Measurements from ENCODE around the gene CECR2.
A peak's percentile ranks its signal among the peaks of the same experiment; 100 is the strongest.

The CECR2 gene

DNA sequence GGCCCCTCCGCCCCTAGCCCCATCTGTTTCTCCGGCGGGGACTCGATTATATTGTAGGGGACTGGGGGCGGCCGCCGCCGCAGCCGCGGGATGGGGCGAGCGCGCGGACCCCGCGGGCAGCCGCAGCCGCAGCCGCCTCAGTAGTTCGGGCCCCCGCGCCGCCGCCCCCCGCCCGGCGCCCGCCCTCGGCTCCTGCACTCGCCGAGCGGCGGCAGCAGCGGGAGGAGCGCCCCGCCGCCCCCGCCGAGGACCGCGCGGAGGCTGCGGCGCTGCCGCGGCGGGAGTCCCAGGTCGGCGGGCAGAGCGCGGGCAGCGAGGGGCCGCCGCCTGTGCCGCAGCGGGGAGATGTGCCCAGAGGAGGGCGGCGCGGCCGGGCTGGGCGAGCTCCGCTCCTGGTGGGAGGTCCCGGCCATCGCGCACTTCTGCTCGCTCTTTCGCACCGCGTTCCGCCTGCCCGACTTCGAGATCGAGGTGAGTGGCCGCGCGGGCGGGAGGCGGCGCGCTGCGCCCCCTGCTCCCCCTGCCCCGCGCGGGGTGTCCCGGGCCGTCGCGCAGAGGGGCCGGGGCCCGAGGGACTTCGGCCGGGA lies at the start of gene CECR2:
CECR2 (plus strand) TSS at position 22 of the 587 bp plus-strand sequence; CDS start at position 346, 324 bp downstream.
- DNase-seq = peak; percentile 59

DNA sequence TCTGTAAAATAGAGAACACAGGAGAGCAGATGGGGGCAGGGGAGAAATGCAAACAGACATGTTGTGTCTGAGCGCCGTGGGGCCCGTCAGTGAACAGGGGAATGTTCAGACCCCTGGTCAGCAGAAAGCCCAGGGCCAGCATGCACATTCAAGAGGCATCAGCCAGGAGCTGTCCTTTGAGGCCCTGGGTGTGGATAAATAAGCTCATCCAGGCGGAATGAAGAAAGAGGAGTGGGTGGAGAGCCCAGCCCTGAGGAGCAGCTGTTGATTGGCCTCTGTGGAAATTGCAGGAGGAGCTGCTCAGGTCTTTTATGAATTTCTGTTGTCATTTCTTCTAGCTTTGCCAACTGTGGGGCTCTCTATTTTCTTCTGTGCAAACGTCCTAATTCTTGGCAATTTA lies 49.7 kb upstream of the CECR2 start:
- peak; percentile 38 for DNase-seq

DNA sequence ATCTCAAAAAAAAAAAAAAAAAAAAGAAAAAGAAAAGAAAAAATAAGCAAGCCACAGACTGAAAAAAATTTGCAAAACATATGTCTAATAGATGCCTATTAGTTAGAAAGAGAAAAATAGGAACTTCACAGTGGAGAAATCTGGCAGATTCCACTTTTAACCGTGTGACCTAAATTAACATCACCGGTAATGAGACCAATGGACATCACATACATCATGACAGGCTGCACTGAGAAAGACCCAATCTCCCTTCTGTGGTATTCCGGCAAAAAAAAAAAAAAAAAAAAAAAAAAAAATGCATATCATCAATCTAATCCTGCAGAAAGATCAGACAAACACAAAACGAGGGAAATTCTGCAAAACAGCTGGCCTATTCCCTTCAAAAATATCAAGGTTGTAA lies 46.7 kb upstream of the CECR2 start:
- no peak for DNase-seq

DNA sequence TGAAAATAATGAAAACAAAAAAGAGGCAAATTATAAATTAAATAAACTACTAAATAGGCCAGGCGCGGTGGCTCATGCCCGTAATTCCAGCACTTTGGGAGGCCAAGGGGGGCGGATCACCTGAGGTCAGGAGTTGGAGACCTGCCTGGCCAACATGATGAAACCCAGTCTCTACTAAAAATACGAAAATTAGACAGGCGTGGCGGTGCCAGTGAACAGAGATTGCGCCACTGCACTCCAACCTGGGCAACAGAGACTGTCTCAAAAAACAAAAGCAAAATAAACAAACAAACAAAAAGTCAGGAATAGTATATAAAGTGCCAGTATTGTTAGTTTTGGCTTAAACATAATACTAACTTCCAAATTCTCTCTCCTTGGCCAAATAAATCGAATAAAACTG lies 37.6 kb upstream of the CECR2 start:
- DNase-seq = no peak

DNA sequence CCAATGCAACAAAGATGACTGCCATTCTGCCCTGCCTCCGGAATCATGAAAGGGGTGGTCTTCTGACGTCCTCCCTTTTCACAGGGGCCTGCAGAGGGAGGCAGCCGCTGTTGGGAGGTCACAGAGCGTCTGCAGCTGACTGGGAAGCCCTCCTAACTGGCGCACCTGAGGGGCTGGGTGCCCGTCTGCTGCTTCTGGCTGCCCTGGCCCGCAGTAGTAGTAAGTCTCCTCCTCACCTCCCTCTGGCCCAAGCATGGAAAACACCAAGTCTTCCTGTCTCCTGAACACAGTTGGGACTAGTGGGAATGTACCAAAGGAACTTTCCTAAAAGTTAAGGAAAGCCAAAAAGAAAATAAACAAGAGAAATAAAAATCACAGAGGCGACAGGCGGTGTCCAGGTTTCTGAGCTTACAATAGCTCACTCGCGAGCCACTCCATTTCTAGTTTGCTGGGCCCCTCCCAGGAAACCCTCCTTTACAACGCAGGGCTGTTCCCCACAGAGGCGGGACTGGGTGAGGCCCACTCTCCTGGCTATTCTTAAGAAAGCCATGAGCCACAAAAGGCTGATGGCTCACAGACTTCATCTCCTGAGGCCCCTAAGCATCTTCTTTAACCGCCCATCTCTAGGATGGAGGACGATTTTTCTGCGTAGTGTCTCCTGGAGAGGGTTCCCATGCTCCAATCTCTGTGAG lies 37.0 kb upstream of the CECR2 start:
- DNase-seq = no peak

DNA sequence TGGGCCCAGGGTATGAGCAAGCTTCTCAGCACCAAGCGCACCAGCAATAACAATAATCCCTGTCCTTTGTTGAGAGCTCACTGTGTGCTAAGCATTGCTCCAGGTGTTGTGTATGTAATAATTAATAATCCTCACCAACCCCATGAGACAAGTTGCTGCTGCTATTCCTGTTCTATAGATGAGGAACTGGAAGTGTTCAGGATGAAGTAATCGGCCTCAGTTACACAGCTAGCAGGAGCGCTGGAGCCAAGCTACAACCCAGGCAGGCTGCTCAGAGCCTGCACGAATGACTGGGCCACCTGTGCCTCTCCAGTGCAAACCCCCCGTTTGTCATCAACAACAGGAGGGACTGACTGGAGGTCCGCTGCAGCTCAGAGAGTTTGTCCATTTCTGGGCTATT lies 35.2 kb upstream of the CECR2 start:
- DNase-seq = no peak

- no peak for DNase-seq
These were observed 34.3 kb upstream of the CECR2 start for GRCh38 chr22:17334983-17335382.

- no peak for DNase-seq
These were observed 33.2 kb upstream of the CECR2 start for GRCh38 chr22:17336061-17336460.

DNA sequence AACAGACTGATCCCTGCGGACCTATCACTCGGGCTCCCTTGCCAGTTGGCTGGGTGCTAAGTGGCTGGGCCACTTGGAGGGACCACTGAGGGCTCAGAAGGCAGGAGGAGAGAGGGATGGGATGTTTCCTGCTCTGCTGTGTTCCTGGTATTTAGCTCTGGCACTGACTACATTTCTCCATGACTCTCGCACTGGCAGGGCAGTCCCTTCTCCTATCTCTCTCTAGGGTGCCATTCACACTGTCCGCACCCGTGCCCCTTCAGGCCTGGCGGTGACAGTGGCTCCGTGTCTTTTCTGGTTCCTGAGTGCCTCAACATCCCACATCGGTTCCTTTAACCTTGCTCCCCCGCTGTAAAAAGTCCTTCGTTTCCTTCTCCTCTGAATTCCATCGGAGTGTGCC lies 31.6 kb upstream of the CECR2 start:
- no peak for DNase-seq

DNA sequence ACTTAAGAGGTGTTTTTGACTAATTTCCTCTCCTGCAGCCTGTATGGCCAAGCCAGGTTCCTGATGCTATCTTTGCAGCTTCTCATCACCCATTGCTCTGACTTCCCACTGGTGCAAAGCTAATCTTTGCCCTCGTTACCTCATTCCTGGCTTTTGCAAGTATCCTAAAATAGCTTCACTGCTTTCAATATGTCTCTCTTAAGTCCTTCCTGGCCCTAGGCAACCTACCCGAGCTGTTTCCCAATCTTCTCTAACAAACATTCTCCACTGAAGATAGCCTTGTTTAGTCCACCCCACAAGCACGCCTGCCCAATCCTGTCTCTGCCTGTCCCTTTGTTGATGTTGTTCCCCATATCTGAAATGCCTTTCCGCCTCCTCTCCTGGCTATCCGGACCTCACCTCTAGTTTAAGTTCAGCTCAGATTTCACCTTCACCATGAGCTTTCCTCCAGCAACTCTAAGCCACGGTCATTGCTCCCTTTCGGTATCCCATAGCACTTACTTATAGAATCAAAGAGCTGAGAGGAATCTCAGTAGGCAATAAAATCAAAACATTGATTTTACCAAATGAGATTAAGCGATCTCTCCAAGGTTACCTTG lies 30.1 kb upstream of the CECR2 start:
- DNase-seq = no peak

DNA sequence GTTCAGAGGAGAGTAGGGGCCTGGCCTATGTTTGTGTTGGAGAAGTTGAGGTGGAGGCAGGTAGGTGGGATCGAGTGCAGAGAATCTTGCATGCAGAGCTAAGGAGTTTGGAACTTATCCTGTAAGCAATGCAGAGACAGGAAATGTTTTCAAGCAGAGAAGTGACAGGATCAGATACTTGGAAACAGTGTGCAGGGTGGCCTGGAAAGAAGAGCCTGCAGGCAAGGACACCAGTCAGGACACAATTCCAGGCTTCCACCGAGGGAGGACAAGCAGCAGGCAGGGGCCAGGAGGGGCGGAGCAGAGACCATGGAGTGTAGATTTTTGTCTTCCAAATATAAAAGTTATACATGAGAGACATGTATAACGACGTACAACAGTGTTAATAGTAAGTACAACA lies 26.9 kb upstream of the CECR2 start:
- DNase-seq = no peak

- DNase-seq = no peak
These were observed 25.5 kb upstream of the CECR2 start for GRCh38 chr22:17343766-17344165.

DNA sequence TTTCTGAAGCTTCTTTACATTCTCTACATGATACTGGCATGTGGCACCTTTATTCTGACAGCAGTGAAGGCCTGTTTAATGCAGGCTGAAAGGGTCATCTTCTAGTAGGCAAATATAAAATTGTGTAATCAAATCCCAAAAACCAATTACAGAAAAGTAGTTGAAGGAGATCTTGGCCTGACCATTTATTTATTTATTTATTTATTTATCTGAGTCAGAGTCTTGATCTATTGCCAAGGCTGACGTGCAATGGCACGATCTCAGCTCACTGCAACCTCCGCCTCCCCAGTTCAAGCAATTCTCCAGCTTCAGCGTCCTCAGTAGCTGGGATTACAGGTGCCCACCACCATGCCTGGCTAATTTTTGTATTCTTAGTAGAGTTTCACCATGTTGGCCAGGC lies 22.7 kb upstream of the CECR2 start:
- DNase-seq = no peak

DNA sequence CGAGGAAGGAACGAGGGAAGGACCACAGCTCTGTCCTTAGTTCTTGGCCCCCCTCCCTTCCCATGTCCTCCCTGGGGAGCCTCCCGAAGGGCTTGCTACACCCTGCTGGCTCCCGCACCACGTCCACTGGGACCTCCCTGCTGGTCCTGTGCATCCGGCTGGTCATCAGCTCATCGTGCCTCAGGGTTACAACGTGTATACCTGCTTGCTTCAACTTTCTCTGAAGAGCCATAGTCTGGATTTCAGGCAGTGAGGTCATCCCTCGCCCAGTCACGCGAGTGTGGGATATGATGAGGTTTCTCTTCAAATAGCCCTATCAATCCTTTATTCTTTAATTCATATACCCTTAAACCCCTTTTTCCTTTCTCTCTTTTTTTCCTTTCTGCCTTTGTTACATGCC lies 21.5 kb upstream of the CECR2 start:
- no peak for DNase-seq

GRCh38 chr22:17348464-17349103 lies 20.7 kb upstream of the CECR2 start:
- DNase-seq = no peak

GRCh38 chr22:17349172-17349571 lies 20.1 kb upstream of the CECR2 start:
- no peak for DNase-seq

GRCh38 chr22:17350292-17350691 lies 19.0 kb upstream of the CECR2 start:
- no peak for DNase-seq

DNA sequence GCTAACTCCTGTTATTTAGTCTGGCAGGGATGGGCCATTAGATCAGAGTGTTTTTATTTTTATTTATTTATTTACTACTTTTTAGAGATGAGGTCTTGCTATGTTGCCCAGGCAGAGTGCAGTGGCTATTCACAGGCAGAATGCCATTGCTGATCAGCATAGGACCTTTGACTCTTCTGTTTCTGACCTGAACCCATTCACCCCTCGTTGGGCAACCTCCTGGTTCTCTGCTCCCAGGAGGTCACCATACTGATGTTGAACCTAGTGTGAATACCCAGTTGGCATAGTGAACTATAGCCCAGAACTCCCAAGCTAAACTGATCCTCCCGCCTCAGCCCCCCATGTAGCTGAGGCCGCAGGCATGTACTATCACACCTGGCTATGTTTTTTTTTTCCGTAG lies 16.5 kb upstream of the CECR2 start:
- no peak for DNase-seq

GRCh38 chr22:17357688-17358087 lies 11.6 kb upstream of the CECR2 start:
- no peak for DNase-seq

DNA sequence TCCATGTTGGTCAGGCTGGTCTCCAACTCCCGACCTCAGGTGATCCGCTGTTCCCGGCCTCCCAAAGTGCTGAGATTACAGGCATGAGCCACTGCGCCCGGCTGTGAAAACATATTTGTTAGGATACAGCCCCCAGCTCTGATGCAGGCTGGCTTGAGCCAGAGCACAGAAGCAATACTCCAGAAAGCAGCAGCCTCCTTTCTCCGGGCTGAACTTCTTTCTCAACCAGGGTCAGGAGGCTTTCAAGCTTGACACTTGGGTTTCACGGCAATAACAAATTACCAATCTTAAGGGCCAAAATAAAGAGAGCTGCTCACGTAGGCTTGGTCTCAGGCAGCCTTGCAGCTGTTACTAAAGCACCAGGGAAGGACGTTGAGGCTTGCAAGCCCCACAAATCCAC lies 10.8 kb upstream of the CECR2 start:
- DNase-seq = no peak

- DNase-seq = no peak
These were observed 9.8 kb upstream of the CECR2 start for GRCh38 chr22:17359501-17359900.

DNA sequence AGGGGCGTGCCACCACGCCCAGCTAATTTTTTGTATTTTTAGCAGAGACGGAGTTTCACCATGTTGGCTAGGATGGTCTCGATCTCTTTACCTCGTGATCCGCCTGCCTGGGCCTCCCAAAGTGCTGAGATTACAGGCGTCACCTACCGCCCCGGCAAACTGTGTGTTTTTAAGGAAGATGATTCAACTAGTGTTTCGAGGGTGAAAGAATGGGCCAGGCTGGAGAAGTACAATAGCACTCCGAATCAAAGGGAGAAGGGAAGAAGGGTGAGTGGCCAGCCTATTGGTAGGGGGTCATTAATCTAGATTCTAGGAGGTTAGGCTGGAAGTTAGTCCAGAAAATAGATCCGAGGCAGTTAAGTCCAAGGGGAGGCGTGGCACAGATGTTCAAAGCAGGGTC lies 2.9 kb upstream of the CECR2 start:
- DNase-seq = no peak

DNA sequence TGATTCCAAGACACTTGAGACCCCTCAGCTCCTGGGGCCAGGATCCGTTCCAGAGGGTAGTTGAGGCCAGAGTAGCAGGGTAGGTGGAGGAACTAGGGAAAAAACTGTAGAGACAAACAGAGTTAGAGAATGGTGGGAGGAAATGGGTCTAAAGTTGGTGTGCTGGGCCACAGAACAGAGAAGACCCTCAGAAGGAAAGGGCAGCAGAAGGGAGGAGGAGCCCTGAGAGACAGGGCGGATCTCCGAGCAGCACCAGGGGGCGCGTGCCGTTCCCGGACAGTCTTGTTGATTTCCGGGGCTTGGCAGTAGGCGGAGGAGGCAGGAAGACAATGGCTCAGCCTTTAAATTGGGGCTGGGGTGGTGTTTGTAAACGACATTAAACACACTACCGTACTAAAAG lies 2.4 kb upstream of the CECR2 start:
- DNase-seq = no peak

- no peak for DNase-seq
These were observed 1.1 kb upstream of the CECR2 start for GRCh38 chr22:17368144-17368543.

Data from NCI-H1092 treated with DMSO at 0.1 percent for 48 hours (cell line).